WTC11 (cell line): ENCODE results near the gene CNBP. TPM values are rescaled to one million over a fixed set of nuclear protein-coding genes. Genes with fewer than 3 reads are reported as not detected.
A peak's percentile ranks its signal among the peaks of the same experiment; 100 is the strongest.
"Not testable (repeated sequence)": the region's sequence is repeated elsewhere in the genome, so short reads cannot be mapped to it uniquely, and the experiment has no call there.

Experiments used
- ATAC-seq: fragments of 200-7000 bp; cut with Tn5 transposase; 2 replicates; pipeline ENCODE4 v1.10.0; 2021; ENCODE audit warnings: mild to moderate bottlenecking, moderate library complexity
- CTCF ChIA-PET: fragments of 300-600 bp; sonication (Branson Sonifier 250); formaldehyde crosslinking; loops from one replicate; lab custom pipeline; 2021; ENCODE audit warnings: antibody characterized with exemption; lab: Charles Lee
- POLR2A ChIA-PET: fragments of 350-600 bp; sonication (Branson Sonifier 250); formaldehyde crosslinking; loops from one replicate; lab custom pipeline; 2021; ENCODE audit warnings: antibody characterized with exemption; lab: Charles Lee
- DNase-seq: peaks from one replicate; pipeline ENCODE4 v3.0.0; 2021; ENCODE audit warnings: low spot score
- H3K27ac Mint-ChIP-seq: 2 replicates; pipeline ENCODE4 v1.8.0; 2021; ENCODE audit warnings: mixed read lengths
- H3K27me3 Mint-ChIP-seq: 2 replicates; pipeline ENCODE4 v1.8.0; 2021; ENCODE audit warnings: low read depth, mild to moderate bottlenecking, moderate library complexity, mixed read lengths
- H3K36me3 Mint-ChIP-seq: 2 replicates; pipeline ENCODE4 v1.8.0; 2021; ENCODE audit warnings: mixed read lengths
- H3K4me1 Mint-ChIP-seq: 2 replicates; pipeline ENCODE4 v1.8.0; 2022; ENCODE audit warnings: mixed read lengths
- H3K4me3 Mint-ChIP-seq: 2 replicates; pipeline ENCODE4 v1.8.0; 2021; ENCODE audit warnings: mild to moderate bottlenecking, moderate library complexity, mixed read lengths
- H3K9me3 Mint-ChIP-seq: 2 replicates; pipeline ENCODE4 v1.8.0; 2021; ENCODE audit warnings: mixed read lengths
- ESRRA ChIP-seq: sonication (generic); formaldehyde crosslinking; IDR thresholded peaks from 2 replicates; pipeline ENCODE4 v1.8.1; 2022; ENCODE audit warnings: mild to moderate bottlenecking, missing genetic modification reagents, borderline replicate concordance
- FOXK1 ChIP-seq: sonication (generic); formaldehyde crosslinking; IDR thresholded peaks from 2 replicates; pipeline ENCODE4 v1.8.0; 2022; ENCODE audit warnings: mild to moderate bottlenecking, moderate library complexity, missing genetic modification reagents
- FOXP1 ChIP-seq: sonication (generic); formaldehyde crosslinking; IDR thresholded peaks from 2 replicates; pipeline ENCODE4 v1.8.0; 2022; ENCODE audit warnings: missing genetic modification reagents, mild to moderate bottlenecking, moderate library complexity, borderline replicate concordance
- GABPB1 ChIP-seq: sonication (generic); formaldehyde crosslinking; IDR thresholded peaks from 2 replicates; pipeline ENCODE4 v1.8.1; 2023; ENCODE audit warnings: mild to moderate bottlenecking, missing genetic modification reagents
- GTF2I ChIP-seq: fragments of 250-450 bp; sonication (Bioruptor Pico); conservative IDR thresholded peaks from 2 replicates; pipeline ENCODE4 v1.4.0; 2021; ENCODE audit warnings: mild to moderate bottlenecking
- KAT7 ChIP-seq: sonication (generic); formaldehyde crosslinking; IDR thresholded peaks from 2 replicates; pipeline ENCODE4 v1.8.1; 2023; ENCODE audit warnings: missing genetic modification reagents, mild to moderate bottlenecking, borderline replicate concordance
- NR2C2 ChIP-seq: sonication (generic); formaldehyde crosslinking; IDR thresholded peaks from 2 replicates; pipeline ENCODE4 v1.8.0; 2022; ENCODE audit warnings: mild to moderate bottlenecking, missing genetic modification reagents
- NR3C1 ChIP-seq: sonication (generic); formaldehyde crosslinking; conservative IDR thresholded peaks from 2 replicates; pipeline ENCODE4 v1.8.1; 2023; ENCODE audit warnings: low read depth, mild to moderate bottlenecking, missing genetic modification reagents
- SMAD3 ChIP-seq: sonication (generic); formaldehyde crosslinking; IDR thresholded peaks from 2 replicates; pipeline ENCODE4 v1.8.0; 2022; ENCODE audit warnings: missing genetic modification reagents, mild to moderate bottlenecking, borderline replicate concordance
- TEAD1 ChIP-seq: sonication (generic); formaldehyde crosslinking; IDR thresholded peaks from 2 replicates; pipeline ENCODE4 v1.8.0; 2022; ENCODE audit warnings: mild to moderate bottlenecking, missing genetic modification reagents
- ZNF138 ChIP-seq: sonication (generic); formaldehyde crosslinking; conservative IDR thresholded peaks from 2 replicates; pipeline ENCODE4 v1.8.1; 2022; ENCODE audit warnings: mild to moderate bottlenecking, moderate library complexity, missing genetic modification reagents
- ZNF263 ChIP-seq: sonication (generic); formaldehyde crosslinking; IDR thresholded peaks from 2 replicates; pipeline ENCODE4 v1.8.1; 2022; ENCODE audit warnings: low read depth, mild to moderate bottlenecking, moderate library complexity, missing genetic modification reagents
- total RNA-seq: library from RNA; stranded (reverse); gene quantifications from 3 replicates; pipeline ENCODE4 v1.2.3, GENCODE V29; 2021
- TF ChIP-seq, protein P1 (sequence below): sonication (generic); formaldehyde crosslinking; IDR thresholded peaks from 2 replicates; pipeline ENCODE4 v1.8.0; 2022; ENCODE audit warnings: mild to moderate bottlenecking, missing genetic modification reagents
- TF ChIP-seq, protein P2 (sequence below): sonication (generic); formaldehyde crosslinking; IDR thresholded peaks from 2 replicates; pipeline ENCODE4 v1.8.0; 2022; ENCODE audit warnings: mild to moderate bottlenecking, missing genetic modification reagents
- TF ChIP-seq, protein P3 (sequence below): sonication (generic); formaldehyde crosslinking; IDR thresholded peaks from 2 replicates; pipeline ENCODE4 v1.8.1; 2022; ENCODE audit warnings: missing genetic modification reagents, borderline replicate concordance
- TF ChIP-seq, protein P4 (sequence below): fragments of 250-450 bp; sonication (Bioruptor Pico); IDR thresholded peaks from 2 replicates; pipeline ENCODE4 v2.1.2; 2022; ENCODE audit warnings: mild to moderate bottlenecking, moderate library complexity
- TF ChIP-seq, protein P5 (sequence below): fragments of 250-450 bp; sonication (Bioruptor Pico); IDR thresholded peaks from 2 replicates; pipeline ENCODE4 v1.8.0; 2021; ENCODE audit warnings: mild to moderate bottlenecking

CNBP gene
- total RNA-seq, 1 experiment from 2014 or later = 329 TPM

DNA sequence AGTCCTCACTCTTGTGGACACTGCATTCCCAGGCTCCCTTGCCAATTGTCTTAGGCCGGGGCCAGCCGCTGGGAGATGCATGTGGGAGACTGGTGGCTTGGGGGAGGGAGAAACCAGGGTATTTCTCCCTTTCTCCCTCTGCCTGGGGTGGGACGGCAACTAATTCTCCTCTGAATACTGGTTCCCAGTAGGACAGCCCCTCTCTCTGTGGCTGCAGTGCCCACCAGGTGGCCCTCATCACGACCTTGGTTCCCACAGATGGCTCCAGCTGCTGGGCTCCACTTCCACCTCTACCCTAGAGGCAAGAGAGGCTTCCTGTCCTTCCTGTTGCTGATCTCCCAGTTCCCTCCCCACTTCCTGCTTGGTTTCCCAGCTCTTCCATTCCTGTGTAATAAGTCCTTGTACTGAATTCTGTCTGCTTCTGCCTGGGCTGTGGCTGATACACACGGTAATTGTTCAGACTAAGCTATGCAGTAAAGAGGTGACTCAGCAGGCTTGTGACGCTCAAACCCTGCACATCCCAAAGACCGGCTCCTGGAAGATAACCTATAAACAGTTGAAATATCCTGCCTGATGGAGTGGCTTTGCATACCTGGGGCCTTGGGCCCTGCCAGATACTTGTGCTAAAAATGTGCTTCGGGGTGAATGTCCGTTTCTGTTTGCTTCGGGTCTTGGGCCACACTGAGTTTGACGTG is 45.3 kb upstream of the CNBP start:
- H3K4me1 Mint-ChIP-seq = peaks cover 24% of the 10 kb centered on the region
- CTCF ChIA-PET = interaction anchor here (1.0 to 2.4 kb wide), 8 partner anchors 11 to 259 kb away, joined by 3 to 16 read pairs (median 4); partner anchors contain the start of gene COPG1
- POLR2A ChIA-PET = no interaction called here
- no peaks in the 10 kb centered on the region; the same call in 1 of the 2 replicates for H3K27me3 Mint-ChIP-seq
- no peaks in the 10 kb centered on the region for H3K9me3 Mint-ChIP-seq
- DNase-seq = peak; percentile 29
- ATAC-seq = peak; percentile 63
- no peak overlapping the region for H3K4me3 Mint-ChIP-seq
- H3K27ac Mint-ChIP-seq = peak overlapping the region; percentile 86
- TF ChIP-seq, protein P1, sequence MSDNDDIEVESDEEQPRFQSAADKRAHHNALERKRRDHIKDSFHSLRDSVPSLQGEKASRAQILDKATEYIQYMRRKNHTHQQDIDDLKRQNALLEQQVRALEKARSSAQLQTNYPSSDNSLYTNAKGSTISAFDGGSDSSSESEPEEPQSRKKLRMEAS (CRISPR knock-in tag) = 0 out of 2 replicates have a peak, but pooled peaks have one; percentile 30
- no peak for TF ChIP-seq TEAD1 (CRISPR knock-in tag)
- TF ChIP-seq, protein P2, sequence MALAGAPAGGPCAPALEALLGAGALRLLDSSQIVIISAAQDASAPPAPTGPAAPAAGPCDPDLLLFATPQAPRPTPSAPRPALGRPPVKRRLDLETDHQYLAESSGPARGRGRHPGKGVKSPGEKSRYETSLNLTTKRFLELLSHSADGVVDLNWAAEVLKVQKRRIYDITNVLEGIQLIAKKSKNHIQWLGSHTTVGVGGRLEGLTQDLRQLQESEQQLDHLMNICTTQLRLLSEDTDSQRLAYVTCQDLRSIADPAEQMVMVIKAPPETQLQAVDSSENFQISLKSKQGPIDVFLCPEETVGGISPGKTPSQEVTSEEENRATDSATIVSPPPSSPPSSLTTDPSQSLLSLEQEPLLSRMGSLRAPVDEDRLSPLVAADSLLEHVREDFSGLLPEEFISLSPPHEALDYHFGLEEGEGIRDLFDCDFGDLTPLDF (CRISPR knock-in tag) = no peak
- TF ChIP-seq, protein P3, sequence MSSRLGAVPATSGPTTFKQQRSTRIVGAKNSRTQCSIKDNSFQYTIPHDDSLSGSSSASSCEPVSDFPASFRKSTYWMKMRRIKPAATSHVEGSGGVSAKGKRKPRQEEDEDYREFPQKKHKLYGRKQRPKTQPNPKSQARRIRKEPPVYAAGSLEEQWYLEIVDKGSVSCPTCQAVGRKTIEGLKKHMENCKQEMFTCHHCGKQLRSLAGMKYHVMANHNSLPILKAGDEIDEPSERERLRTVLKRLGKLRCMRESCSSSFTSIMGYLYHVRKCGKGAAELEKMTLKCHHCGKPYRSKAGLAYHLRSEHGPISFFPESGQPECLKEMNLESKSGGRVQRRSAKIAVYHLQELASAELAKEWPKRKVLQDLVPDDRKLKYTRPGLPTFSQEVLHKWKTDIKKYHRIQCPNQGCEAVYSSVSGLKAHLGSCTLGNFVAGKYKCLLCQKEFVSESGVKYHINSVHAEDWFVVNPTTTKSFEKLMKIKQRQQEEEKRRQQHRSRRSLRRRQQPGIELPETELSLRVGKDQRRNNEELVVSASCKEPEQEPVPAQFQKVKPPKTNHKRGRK = no peak
- H3K36me3 Mint-ChIP-seq = no peaks in the 10 kb centered on the region

DNA sequence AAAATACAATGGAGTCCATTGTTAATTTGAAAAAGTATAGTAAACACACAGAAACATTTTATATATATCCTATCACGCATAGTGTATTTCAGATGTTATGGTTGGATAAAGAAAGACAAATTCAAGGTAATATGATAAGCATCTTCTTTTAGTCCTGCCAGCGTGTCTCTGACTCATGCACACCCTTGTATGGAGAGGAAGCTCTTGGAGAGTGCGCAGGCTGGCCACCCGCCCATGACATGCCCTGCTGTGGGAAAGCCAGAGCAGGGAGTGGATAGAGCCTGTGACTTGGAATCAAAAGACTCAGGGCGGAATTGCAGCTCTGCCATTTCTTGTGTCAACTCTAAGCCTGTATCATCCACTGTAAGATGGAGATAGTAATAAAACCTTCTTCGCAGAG is 42.7 kb upstream of the CNBP start:
- POLR2A ChIA-PET = no interaction called here
- no peaks in the 10 kb centered on the region for H3K9me3 Mint-ChIP-seq
- no peaks in the 10 kb centered on the region; the same call in 1 of the 2 replicates for H3K27me3 Mint-ChIP-seq
- DNase-seq (no peak), ATAC-seq (no peak)
- H3K36me3 Mint-ChIP-seq = no peaks in the 10 kb centered on the region
- CTCF ChIA-PET = no interaction called here
- H3K27ac Mint-ChIP-seq = no peak overlapping the region
- no peak overlapping the region for H3K4me3 Mint-ChIP-seq
- H3K4me1 Mint-ChIP-seq = peaks cover 24% of the 10 kb centered on the region
- TF ChIP-seq ZNF138 (CRISPR knock-in tag) (no peak), NR2C2 (CRISPR knock-in tag) (no peak), GTF2I (no peak)
- TF ChIP-seq, protein P4, sequence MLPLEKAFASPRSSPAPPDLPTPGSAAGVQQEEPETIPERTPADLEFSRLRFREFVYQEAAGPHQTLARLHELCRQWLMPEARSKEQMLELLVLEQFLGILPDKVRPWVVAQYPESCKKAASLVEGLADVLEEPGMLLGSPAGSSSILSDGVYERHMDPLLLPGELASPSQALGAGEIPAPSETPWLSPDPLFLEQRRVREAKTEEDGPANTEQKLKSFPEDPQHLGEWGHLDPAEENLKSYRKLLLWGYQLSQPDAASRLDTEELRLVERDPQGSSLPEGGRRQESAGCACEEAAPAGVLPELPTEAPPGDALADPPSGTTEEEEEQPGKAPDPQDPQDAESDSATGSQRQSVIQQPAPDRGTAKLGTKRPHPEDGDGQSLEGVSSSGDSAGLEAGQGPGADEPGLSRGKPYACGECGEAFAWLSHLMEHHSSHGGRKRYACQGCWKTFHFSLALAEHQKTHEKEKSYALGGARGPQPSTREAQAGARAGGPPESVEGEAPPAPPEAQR (CRISPR knock-in tag) = no peak

DNA sequence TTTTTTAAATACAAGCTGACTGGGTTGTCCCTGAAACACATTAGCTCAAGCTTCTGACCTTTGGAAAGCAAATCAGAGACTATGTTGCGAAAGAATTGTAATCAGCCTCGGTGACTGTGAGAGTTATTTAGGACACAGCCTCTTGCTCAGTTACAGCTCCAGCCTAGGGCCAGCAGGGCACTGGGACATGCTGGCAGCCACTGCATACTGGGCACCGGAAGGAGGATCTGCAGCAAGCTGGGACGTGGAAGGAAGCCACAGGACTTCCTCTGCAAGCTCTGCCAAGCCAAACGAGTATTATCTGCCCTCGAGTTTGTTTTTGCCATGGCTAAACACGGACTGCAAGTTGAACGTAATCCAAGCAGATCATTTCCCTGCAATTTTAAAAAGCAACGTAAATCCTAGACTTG is 41.3 kb upstream of the CNBP start:
- ChIA-PET POLR2A (interaction anchor here (0.6 kb wide), 1 partner anchor 15 kb away, joined by 3 read pairs; no protein-coding TSS in a partner anchor), CTCF (interaction anchor here (1.1 to 1.5 kb wide), 4 partner anchors 10 to 104 kb away, joined by 3 to 10 read pairs (median 4); no protein-coding TSS in a partner anchor)
- Mint-ChIP-seq H3K4me3 (no peak overlapping the region), H3K9me3 (no peaks in the 10 kb centered on the region), H3K4me1 (peaks cover 24% of the 10 kb centered on the region), H3K27me3 (no peaks in the 10 kb centered on the region; the same call in 1 of the 2 replicates), H3K36me3 (no peaks in the 10 kb centered on the region), H3K27ac (no peak overlapping the region)
- no peak for ATAC-seq
- TF ChIP-seq SMAD3 (no peak), GABPB1 (CRISPR knock-in tag) (peak; percentile 25; the same call in 1 of the 2 replicates)
- DNase-seq = no peak

DNA sequence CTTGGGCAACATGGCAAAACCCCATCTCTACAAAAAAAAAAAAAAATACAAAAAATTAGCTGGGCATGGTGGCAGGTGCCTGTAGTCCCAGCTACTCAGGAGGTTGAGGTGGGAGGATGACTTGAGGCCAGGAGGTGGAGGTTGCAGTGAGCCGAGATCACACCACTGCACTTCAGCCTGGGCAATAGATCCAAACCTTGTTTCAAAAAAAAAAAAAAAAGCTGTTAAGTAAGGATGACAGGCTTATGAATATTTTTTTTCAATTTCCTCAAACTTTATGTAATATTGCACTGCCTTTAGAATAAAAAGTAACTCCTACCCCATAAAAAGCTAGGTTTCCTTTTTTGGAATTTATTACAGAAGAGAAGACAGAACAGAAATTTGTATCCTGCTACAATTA is 40.7 kb upstream of the CNBP start:
- not testable (repeated sequence) for H3K4me3 Mint-ChIP-seq, DNase-seq, H3K36me3 Mint-ChIP-seq, ATAC-seq, H3K9me3 Mint-ChIP-seq, H3K27me3 Mint-ChIP-seq, H3K27ac Mint-ChIP-seq
- POLR2A ChIA-PET = interaction anchor here (0.6 kb wide), 1 partner anchor 15 kb away, joined by 3 read pairs; no protein-coding TSS in a partner anchor
- peaks cover 19% of the 10 kb centered on the region for H3K4me1 Mint-ChIP-seq
- CTCF ChIA-PET = interaction anchor here (1.1 to 1.5 kb wide), 4 partner anchors 9 to 104 kb away, joined by 3 to 10 read pairs (median 4); no protein-coding TSS in a partner anchor

DNA sequence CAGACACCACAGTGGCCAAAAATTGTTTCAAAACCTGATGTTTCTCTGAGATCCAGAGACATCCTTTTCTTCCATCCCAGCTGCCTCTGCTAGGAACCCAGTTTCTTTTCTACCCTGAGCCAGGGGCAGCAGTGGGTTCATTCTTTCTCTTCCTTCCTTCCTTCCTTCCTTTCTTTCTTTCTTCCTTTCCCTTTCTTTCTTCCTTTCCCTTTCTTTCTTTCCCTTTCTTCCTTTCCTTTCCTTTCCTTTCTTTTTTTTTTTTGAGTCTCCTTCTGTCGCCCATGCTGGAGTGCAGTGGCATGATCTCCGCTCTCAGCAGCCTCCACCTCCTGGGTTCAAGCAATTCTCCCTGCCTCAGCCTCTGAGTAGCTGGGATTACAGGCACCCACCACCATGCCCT is 35.0 kb upstream of the CNBP start:
- H3K4me3 Mint-ChIP-seq = no peak overlapping the region
- no peaks in the 10 kb centered on the region for H3K36me3 Mint-ChIP-seq
- ChIA-PET POLR2A (no interaction called here), CTCF (interaction anchor here (1.1 kb wide), 1 partner anchor 27 kb away, joined by 4 read pairs; no protein-coding TSS in a partner anchor)
- DNase-seq (no peak), ATAC-seq (no peak)
- H3K27ac Mint-ChIP-seq = no peak overlapping the region
- no peaks in the 10 kb centered on the region for H3K4me1 Mint-ChIP-seq
- no peaks in the 10 kb centered on the region for H3K27me3 Mint-ChIP-seq
- no peaks in the 10 kb centered on the region for H3K9me3 Mint-ChIP-seq
- no peak for TF ChIP-seq NR3C1 (CRISPR knock-in tag)
- TF ChIP-seq FOXP1 (CRISPR knock-in tag) = no peak
- TF ChIP-seq ESRRA (CRISPR knock-in tag) = no peak
- TF ChIP-seq KAT7 (CRISPR knock-in tag) = no peak
- TF ChIP-seq, protein P5, sequence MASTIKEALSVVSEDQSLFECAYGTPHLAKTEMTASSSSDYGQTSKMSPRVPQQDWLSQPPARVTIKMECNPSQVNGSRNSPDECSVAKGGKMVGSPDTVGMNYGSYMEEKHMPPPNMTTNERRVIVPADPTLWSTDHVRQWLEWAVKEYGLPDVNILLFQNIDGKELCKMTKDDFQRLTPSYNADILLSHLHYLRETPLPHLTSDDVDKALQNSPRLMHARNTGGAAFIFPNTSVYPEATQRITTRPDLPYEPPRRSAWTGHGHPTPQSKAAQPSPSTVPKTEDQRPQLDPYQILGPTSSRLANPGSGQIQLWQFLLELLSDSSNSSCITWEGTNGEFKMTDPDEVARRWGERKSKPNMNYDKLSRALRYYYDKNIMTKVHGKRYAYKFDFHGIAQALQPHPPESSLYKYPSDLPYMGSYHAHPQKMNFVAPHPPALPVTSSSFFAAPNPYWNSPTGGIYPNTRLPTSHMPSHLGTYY (CRISPR knock-in tag) = no peak
- TF ChIP-seq FOXK1 (CRISPR knock-in tag) = no peak
- TF ChIP-seq ZNF263 (CRISPR knock-in tag) = no peak
